ENCODE results near the gene C1QTNF6.

The C1QTNF6 gene

GRCh38 chr22:37169947-37170688 is 17.9 kb downstream of the C1QTNF6 start:
- Histone ChIP-seq H3K27me3 (replicated peaks) (no peaks in the 10 kb centered on the region), H3K27ac (no peak overlapping the region)

GRCh38 chr22:37169406-37169805 is 18.6 kb downstream of the C1QTNF6 start:
- Histone ChIP-seq H3K27me3 (replicated peaks) (no peaks in the 10 kb centered on the region), H3K27ac (no peak overlapping the region), H3K36me3 (replicated peaks) (no peaks in the 10 kb centered on the region), H3K4me3 (ENCODE audit: low read depth, low read length) (no peak overlapping the region)
- no peak for TF ChIP-seq CTCF (IDR thresholded peaks at IDR 0.05; ENCODE audit: low read depth, low read length, missing control alignments)
- no peak for DNase-seq
- in situ Hi-C loops (cut with HindIII; ENCODE audit: low pct_ligation_motif_present, low sequenced_read_pairs), result no loop called here

More at GRCh38 chr22:37169947-37170688, 17.9 kb downstream of the C1QTNF6 start:
- in situ Hi-C loops (cut with HindIII; ENCODE audit: low pct_ligation_motif_present, low sequenced_read_pairs), result no loop called here
- no peaks in the 10 kb centered on the region for H3K36me3 ChIP-seq (replicated peaks)
- TF ChIP-seq CTCF (IDR thresholded peaks at IDR 0.05; ENCODE audit: low read depth, low read length, missing control alignments), result no peak
- no peak for DNase-seq
- no peak overlapping the region for H3K4me3 ChIP-seq (ENCODE audit: low read depth, low read length)

GRCh38 chr22:37167981-37168647 is 19.9 kb downstream of the C1QTNF6 start:
- H3K4me3 ChIP-seq (ENCODE audit: low read depth, low read length), result no peak overlapping the region
- in situ Hi-C loops (cut with HindIII; ENCODE audit: low pct_ligation_motif_present, low sequenced_read_pairs), result no loop called here
- H3K27ac ChIP-seq, result no peak overlapping the region
- no peaks in the 10 kb centered on the region for H3K27me3 ChIP-seq (replicated peaks)
- no peak for TF ChIP-seq CTCF (IDR thresholded peaks at IDR 0.05; ENCODE audit: low read depth, low read length, missing control alignments)
- DNase-seq, result no peak
- H3K36me3 ChIP-seq (replicated peaks), result no peaks in the 10 kb centered on the region

GRCh38 chr22:37167176-37167980 is 20.7 kb downstream of the C1QTNF6 start:
- H3K27me3 ChIP-seq (replicated peaks), result no peaks in the 10 kb centered on the region
- no peak overlapping the region for H3K27ac ChIP-seq
- H3K4me3 ChIP-seq (ENCODE audit: low read depth, low read length), result no peak overlapping the region
- in situ Hi-C loops (cut with HindIII; ENCODE audit: low pct_ligation_motif_present, low sequenced_read_pairs), result no loop called here
- no peak for TF ChIP-seq CTCF (IDR thresholded peaks at IDR 0.05; ENCODE audit: low read depth, low read length, missing control alignments)
- DNase-seq, result no peak
- no peaks in the 10 kb centered on the region for H3K36me3 ChIP-seq (replicated peaks)

GRCh38 chr22:37166675-37167066 is 21.4 kb downstream of the C1QTNF6 start:
- no peak overlapping the region for H3K4me3 ChIP-seq (ENCODE audit: low read depth, low read length)
- no peaks in the 10 kb centered on the region for H3K27me3 ChIP-seq (replicated peaks)
- DNase-seq, result peak; percentile 59
- in situ Hi-C loops (cut with HindIII; ENCODE audit: low pct_ligation_motif_present, low sequenced_read_pairs), result no loop called here
- H3K27ac ChIP-seq, result no peak overlapping the region
- H3K36me3 ChIP-seq (replicated peaks), result no peaks in the 10 kb centered on the region
- peak; percentile 94 for TF ChIP-seq CTCF (IDR thresholded peaks at IDR 0.05; ENCODE audit: low read depth, low read length, missing control alignments)

All from brain microvascular endothelial cell (primary cell).